GM23248 (cell line): ENCODE measurements around the gene MEGF11.

Experiments used
- EZH2 ChIP-seq: fragments of 200-600 bp; sonication (generic); IDR thresholded peaks from 2 replicates; pipeline ENCODE4 v1.6.1; 2018; ENCODE audit warnings: antibody characterized with exemption, mild to moderate bottlenecking; ENCODE audit not compliant: insufficient read depth, poor library complexity, severe bottlenecking
- EZH2phosphoT487 ChIP-seq: fragments of 200-600 bp; sonication (generic); IDR thresholded peaks from 2 replicates; pipeline ENCODE4 v1.6.1; 2018; ENCODE audit warnings: antibody characterized with exemption, moderate library complexity, mild to moderate bottlenecking, low read depth; ENCODE audit not compliant: insufficient read depth

DNA sequence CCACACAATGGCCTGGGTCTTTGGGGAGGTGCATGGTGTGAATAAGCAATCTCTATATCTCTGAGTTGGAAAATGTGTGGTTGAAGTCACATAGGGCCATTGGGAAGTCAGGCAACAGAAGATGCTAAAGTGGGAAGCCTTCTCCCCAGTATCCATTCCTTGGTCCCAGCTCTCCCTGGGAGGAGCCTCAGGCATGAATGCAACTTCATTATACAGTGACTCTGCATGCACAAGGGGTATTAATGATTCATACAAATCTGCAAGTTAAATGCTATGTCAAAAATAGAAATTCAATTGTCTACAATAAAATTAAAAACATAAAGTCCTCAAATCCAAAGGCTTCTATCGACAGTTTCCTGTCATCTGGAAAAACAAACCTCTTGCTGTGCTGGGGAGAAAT is 275.4 kb downstream of the MEGF11 start:
- TF ChIP-seq EZH2 (no peak), EZH2phosphoT487 (no peak)
